Body of pancreas (tissue), 4 donors: ENCODE measurements around the gene C1QC. TPM values are rescaled to one million over a fixed set of nuclear protein-coding genes. Genes with fewer than 3 reads are reported as not detected.

ENCODE experiments used
- ATAC-seq: fragments of 150-250 bp; one replicate; pipeline ENCODE4 v1.9.1; 2016
- DNase-seq, 4 donors: peaks; one replicate each; pipeline ENCODE4 v3.0.0-alpha.2; 2019
- H3K27ac ChIP-seq, 4 donors: fragments of 200-600 bp; sonication (generic); 1 replicate in 3 of 4; 2 replicates in 1 of 4; pipeline versions ENCODE4 v1.5.1 to v1.6.1; 2016 to 2019; ENCODE audit warnings: mild to moderate bottlenecking in 1 of 4, mixed read lengths in 1 of 4, moderate library complexity in 1 of 4
- H3K27me3 ChIP-seq, 2 donors: fragments of 200-600 bp; sonication (generic); one replicate each; pipeline ENCODE4 v1.6.0; 2016; ENCODE audit warnings: mild to moderate bottlenecking in 1 of 2
- H3K36me3 ChIP-seq, 2 donors: fragments of 200-600 bp; sonication (generic); replicated peaks in 1 of 2; 2 replicates each; pipeline ENCODE4 v1.5.1; 2016; ENCODE audit warnings: low read depth in 2 of 2; ENCODE audit not compliant: insufficient read depth in 1 of 2
- H3K4me1 ChIP-seq: fragments of 200-600 bp; sonication (generic); one replicate; pipeline ENCODE4 v1.6.0; 2016
- H3K4me3 ChIP-seq, 2 donors: fragments of 200-600 bp; sonication (generic); 1 replicate in 1 of 2; 2 replicates in 1 of 2; pipeline ENCODE4 v1.5.1; 2016 to 2019
- H3K9me3 ChIP-seq, 3 donors: fragments of 200-600 bp; sonication (generic); 1 replicate in 2 of 3; 2 replicates in 1 of 3; pipeline ENCODE4 v1.5.1; 2016
- CTCF ChIP-seq, 7 experiments: fragments of 450-650 bp in 4 of 7; fragments of 200-600 bp in 3 of 7; sonication (generic) in 3 of 7; IDR thresholded peaks; one replicate each; pipeline ENCODE4 v1.5.1; 2016 to 2019; ENCODE audit warnings: antibody characterized with exemption in 7 of 7
- POLR2A ChIP-seq, 3 donors: fragments of 450-650 bp; IDR thresholded peaks; one replicate each; pipeline ENCODE4 v1.6.1; 2016; ENCODE audit warnings: antibody characterized with exemption in 3 of 3, mild to moderate bottlenecking in 2 of 3
- WGBS, 2 donors: methylation state at CpG; one replicate each; pipeline ENCODE4 v1.1.5; 2017; 5-methylcytosine and 5-hydroxymethylcytosine counted together
- intact Hi-C: fragments of 100-400 bp; cut with DNase I; formaldehyde crosslinking; loops from one replicate; pipeline ENCODE4 v1.15.1; 2023
- total RNA-seq, 2 donors: library from RNA; depleted of rRNA; stranded (reverse); fragments of >200 nt; gene quantifications; one replicate each; pipeline ENCODE4 v1.1.0, GENCODE V29; 2016

C1QC gene
- total RNA-seq, 2 donors from 2014 or later, result 54.7 to 103 TPM

GRCh38 chr1:22616571-22616970, 26.9 kb upstream of the C1QC start:
- WGBS, 2 donors, result 53 to 64% methylated on average over 2 to 10 of the region's 11 CpGs

GRCh38 chr1:22618056-22618455, 25.4 kb upstream of the C1QC start:
- intact Hi-C loops, result no loop called here
- Histone ChIP-seq H3K27ac (no peak overlapping the region), H3K27me3 (no peaks in the 10 kb centered on the region), H3K9me3 (no peaks in the 10 kb centered on the region), H3K4me3 (no peak overlapping the region), H3K4me1 (no peaks in the 10 kb centered on the region), H3K36me3 (no peaks in the 10 kb centered on the region)
- WGBS, 2 donors, result 27 to 38% methylated on average over 9 to 16 of the region's 16 CpGs
- DNase-seq, result no peak
- no peak for ATAC-seq
- TF ChIP-seq POLR2A (IDR thresholded peaks at IDR 0.05) (no peak), CTCF (IDR thresholded peaks at IDR 0.05) (no peak)

More at GRCh38 chr1:22616571-22616970, 26.9 kb upstream of the C1QC start:
- no peak for ATAC-seq
- Histone ChIP-seq H3K4me3 (no peak overlapping the region), H3K27ac (no peak overlapping the region), H3K4me1 (no peaks in the 10 kb centered on the region), H3K27me3 (peaks cover 0 to 6% of the 10 kb centered on the region in 2 donors), H3K36me3 (no peaks in the 10 kb centered on the region), H3K9me3 (no peaks in the 10 kb centered on the region)
- no peak for TF ChIP-seq CTCF (IDR thresholded peaks at IDR 0.05)
- no peak for TF ChIP-seq POLR2A (IDR thresholded peaks at IDR 0.05)
- intact Hi-C loops, result no loop called here
- no peak for DNase-seq

GRCh38 chr1:22619252-22619651, 24.2 kb upstream of the C1QC start:
- H3K4me3 ChIP-seq, result no peak overlapping the region
- DNase-seq, result no peak
- no peak for ATAC-seq
- no peaks in the 10 kb centered on the region for H3K9me3 ChIP-seq
- H3K4me1 ChIP-seq, result no peaks in the 10 kb centered on the region
- no peak overlapping the region for H3K27ac ChIP-seq
- TF ChIP-seq CTCF (IDR thresholded peaks at IDR 0.05), result no peak
- TF ChIP-seq POLR2A (IDR thresholded peaks at IDR 0.05), result no peak
- no peaks in the 10 kb centered on the region for H3K36me3 ChIP-seq
- 71 to 80% methylated on average over 7 of the region's 7 CpGs for WGBS, 2 donors
- intact Hi-C loops, result no loop called here
- H3K27me3 ChIP-seq, result no peaks in the 10 kb centered on the region

- intact Hi-C loops, result no loop called here
- TF ChIP-seq POLR2A (IDR thresholded peaks at IDR 0.05) (no peak), CTCF (IDR thresholded peaks at IDR 0.05) (no peak)
- Histone ChIP-seq H3K36me3 (no peaks in the 10 kb centered on the region), H3K4me1 (no peaks in the 10 kb centered on the region), H3K4me3 (no peak overlapping the region), H3K9me3 (no peaks in the 10 kb centered on the region), H3K27ac (no peak overlapping the region), H3K27me3 (no peaks in the 10 kb centered on the region)
- DNase-seq, result no peak
- no peak for ATAC-seq
- WGBS, 2 donors, result 54 to 69% methylated on average over 10 to 12 of the region's 12 CpGs
Measured at GRCh38 chr1:22619798-22620197, 23.6 kb upstream of the C1QC start.

GRCh38 chr1:22621761-22622160, 21.7 kb upstream of the C1QC start:
- intact Hi-C loops, result no loop called here
- Histone ChIP-seq H3K4me1 (no peaks in the 10 kb centered on the region), H3K27me3 (no peaks in the 10 kb centered on the region), H3K9me3 (no peaks in the 10 kb centered on the region), H3K4me3 (no peak overlapping the region), H3K27ac (no peak overlapping the region), H3K36me3 (no peaks in the 10 kb centered on the region)
- WGBS, 2 donors, result 79 to 100% methylated on average over 2 to 4 of the region's 4 CpGs
- no peak for ATAC-seq
- no peak for DNase-seq
- TF ChIP-seq CTCF (IDR thresholded peaks at IDR 0.05) (no peak), POLR2A (IDR thresholded peaks at IDR 0.05) (no peak)
